HG03066 (cell line): ENCODE measurements around the gene ARHGAP18.

Experiments
- ATAC-seq: cut with Tn5 transposase; IDR thresholded peaks from one replicate; pipeline ENCODE4 v1.9.1; 2021; ENCODE audit warnings: low read depth; ENCODE audit not compliant: unreplicated experiment

Gene ARHGAP18

GRCh38 chr6:129647044-129647443 lies 62.9 kb downstream of the ARHGAP18 start:
- peak; percentile 18 for ATAC-seq

GRCh38 chr6:129646642-129647041 lies 63.3 kb downstream of the ARHGAP18 start:
- ATAC-seq: peak; percentile 92

- ATAC-seq: no peak
Observed at GRCh38 chr6:129645830-129646579, 64.0 kb downstream of the ARHGAP18 start.

- ATAC-seq: no peak
Observed at GRCh38 chr6:129645106-129645829, 64.7 kb downstream of the ARHGAP18 start.

GRCh38 chr6:129644567-129645015 lies 65.4 kb downstream of the ARHGAP18 start:
- ATAC-seq: no peak

GRCh38 chr6:129643968-129644367 lies 66.0 kb downstream of the ARHGAP18 start:
- ATAC-seq: no peak

GRCh38 chr6:129643176-129643575 lies 66.8 kb downstream of the ARHGAP18 start:
- no peak for ATAC-seq

GRCh38 chr6:129642322-129642721 lies 67.7 kb downstream of the ARHGAP18 start:
- no peak for ATAC-seq

- no peak for ATAC-seq
Observed at GRCh38 chr6:129641344-129641743, 68.6 kb downstream of the ARHGAP18 start.

- no peak for ATAC-seq
Observed at GRCh38 chr6:129638686-129639085, 71.3 kb downstream of the ARHGAP18 start.

GRCh38 chr6:129638055-129638684 lies 71.8 kb downstream of the ARHGAP18 start:
- ATAC-seq: no peak

GRCh38 chr6:129637340-129638054 lies 72.5 kb downstream of the ARHGAP18 start:
- no peak for ATAC-seq

GRCh38 chr6:129635396-129636130 lies 74.4 kb downstream of the ARHGAP18 start:
- ATAC-seq: no peak

- ATAC-seq: peak; percentile 62
Observed at GRCh38 chr6:129634411-129635230, 75.4 kb downstream of the ARHGAP18 start.

GRCh38 chr6:129633529-129633928 lies 76.4 kb downstream of the ARHGAP18 start:
- ATAC-seq: no peak

- ATAC-seq: no peak
Observed at GRCh38 chr6:129632172-129632613, 77.8 kb downstream of the ARHGAP18 start.

GRCh38 chr6:129631070-129631469 lies 78.9 kb downstream of the ARHGAP18 start:
- no peak for ATAC-seq

GRCh38 chr6:129630596-129630995 lies 79.4 kb downstream of the ARHGAP18 start:
- ATAC-seq: no peak
